ENCODE measurements around the gene GDF10.

GRCh38 chr10:47321521-47322195 is 21.7 kb downstream of the GDF10 start:
- TF ChIP-seq CTCF (IDR thresholded peaks at IDR 0.05): no peak
- no peak for TF ChIP-seq EP300 (IDR thresholded peaks at IDR 0.05; ENCODE audit: low read depth)
- TF ChIP-seq POLR2AphosphoS5 (IDR thresholded peaks at IDR 0.05): no peak
- TF ChIP-seq POLR2A (IDR thresholded peaks at IDR 0.05): no peak

Measured in transverse colon (tissue), 4 donors.